ENCODE data around the gene AGBL4.

The AGBL4 gene

DNA sequence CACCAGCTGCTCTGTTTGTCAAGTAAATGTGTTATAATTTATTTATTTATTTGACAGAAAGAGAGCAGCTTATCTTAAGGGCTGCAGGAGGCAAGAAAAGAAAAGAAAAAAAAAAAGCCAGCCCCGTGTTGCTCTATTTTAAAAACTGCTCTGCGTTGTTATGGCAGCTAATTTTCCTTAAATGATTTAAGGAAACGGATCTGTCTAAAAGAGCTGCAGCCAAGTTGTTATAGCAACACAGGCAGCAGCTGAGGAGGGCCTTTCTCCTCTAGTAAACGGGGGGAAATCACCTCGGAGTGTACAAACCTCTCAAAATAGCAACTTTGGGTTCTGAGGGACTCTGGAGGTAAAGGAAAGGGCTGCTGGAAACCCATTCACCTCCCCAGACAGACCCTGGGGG is 1396.3 kb downstream of the AGBL4 start:
- DNase-seq, result no peak

DNA sequence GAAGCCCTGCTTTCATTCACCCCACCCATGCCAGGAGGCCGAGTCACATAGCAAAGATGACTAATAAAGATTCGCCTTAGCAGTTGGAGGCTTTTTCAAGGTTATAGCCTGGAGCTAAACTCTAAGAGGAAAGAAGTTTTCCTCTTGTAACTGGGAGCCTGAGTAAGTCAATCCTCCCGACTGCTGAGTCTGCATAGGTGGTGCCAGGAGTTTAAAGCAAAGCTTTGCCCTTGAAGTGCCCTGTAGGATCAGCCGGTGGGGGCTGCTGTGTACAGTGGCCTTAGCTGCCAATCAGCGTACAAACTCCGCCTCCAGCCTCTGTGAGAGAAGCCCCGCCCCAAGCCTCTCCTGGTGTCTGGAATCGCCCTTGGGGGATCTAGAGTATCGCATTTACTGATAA is 1404.2 kb downstream of the AGBL4 start:
- peak; percentile 70 for DNase-seq

DNA sequence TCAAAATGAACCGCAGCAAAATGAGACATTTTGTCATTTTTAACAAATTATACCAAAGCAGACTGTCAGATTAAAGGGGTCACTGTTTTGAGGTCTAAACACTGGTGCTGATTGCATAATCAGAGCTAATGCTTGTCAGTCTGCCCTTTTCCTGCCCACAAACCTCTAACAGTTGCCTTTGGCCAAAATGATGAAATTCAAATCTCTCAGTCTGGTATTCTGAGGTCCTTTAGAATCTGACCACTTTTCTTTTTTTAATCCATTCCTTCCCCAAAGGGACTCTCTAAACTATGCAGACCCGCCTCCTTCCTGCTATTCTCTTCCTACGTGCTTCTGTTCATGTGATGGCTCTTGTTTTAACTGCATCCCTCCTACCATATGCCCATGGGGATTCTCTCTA is 1406.5 kb downstream of the AGBL4 start:
- peak; percentile 55 for DNase-seq

DNA sequence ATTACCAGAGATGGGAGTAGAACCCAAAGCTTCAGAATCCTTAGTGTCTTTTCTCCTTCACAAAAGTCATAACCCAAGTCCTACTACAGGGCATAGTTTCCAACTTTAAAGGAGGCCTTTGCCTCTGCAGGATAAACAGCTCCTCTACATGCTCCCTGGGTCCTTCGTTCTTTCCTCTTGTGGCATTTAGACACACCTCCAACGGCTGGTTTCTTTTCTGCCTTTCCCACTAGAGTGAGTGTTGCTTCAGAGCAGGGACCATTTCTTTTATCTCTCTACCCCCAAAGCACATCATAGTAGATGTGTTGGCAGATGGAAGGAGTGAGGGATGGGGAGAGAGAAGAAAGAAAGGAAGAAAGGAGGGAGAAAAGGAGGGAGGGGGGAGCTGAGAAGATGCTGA is 1407.0 kb downstream of the AGBL4 start:
- no peak for DNase-seq

- DNase-seq, result no peak
These were observed 1411.9 kb downstream of the AGBL4 start for GRCh38 chr1:48611841-48612240.

DNA sequence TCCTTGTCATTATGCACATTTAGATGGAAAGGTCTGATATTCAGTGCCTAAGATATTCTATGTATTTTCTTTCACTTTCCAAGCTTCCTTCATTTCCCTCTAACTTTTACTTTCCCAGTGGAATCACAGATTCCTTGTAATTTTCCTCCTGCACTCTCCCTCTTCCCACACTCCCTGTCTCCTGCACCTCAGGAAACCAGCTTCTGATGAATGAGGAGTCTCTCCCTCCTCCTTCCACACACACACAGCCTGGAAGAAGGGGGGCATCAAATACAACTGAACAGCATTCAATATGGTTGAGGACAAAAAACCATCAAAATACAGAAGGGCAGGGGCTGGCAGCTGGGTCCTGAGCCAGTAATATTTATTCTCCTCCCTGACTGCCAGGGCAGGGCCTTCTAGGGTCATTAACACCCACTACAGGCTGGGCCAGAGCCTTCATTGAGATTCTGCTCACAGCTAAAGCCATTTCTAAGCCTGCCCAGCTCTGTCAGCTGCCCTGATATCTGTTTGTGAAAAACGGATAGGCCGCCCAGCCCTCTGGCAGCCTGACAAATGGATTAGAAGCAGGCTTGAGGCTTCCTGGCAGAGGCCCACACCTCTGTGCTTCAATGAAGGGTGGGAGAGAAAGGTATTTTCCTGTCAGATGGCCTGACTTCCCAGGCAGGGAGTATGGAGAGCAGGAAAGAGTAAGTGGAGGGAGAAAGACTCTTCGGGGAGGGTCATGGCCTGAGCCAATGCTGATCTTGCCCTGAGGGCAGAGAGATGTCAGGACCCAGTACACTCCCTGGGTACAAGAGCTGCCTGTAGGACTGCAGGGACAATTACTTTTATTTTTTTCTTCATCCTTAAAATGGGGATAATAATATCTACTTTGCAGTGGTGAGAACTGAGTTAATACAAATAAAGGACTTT is 1412.9 kb downstream of the AGBL4 start:
- DNase-seq, result no peak

DNA sequence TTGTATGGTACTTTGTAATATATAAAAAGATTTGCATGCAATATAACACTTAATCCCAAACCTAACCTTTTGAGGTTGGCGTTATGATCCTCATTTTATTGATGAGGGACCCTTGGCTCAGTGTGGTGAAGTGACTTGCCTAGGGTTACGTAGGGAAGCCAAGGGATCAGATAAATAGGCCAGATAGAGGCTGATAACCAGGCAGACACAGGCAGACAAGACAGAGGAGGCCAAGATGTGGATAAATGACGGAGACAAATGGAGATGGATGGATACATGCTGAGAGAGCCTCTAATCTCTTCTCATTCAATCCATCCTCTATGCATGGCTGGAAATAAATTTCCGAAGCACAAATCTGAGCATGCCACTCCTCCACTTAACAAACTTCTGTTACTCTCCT is 1414.9 kb downstream of the AGBL4 start:
- DNase-seq, result no peak

- no peak for DNase-seq
These were observed 1420.5 kb downstream of the AGBL4 start for GRCh38 chr1:48603222-48603621.

DNA sequence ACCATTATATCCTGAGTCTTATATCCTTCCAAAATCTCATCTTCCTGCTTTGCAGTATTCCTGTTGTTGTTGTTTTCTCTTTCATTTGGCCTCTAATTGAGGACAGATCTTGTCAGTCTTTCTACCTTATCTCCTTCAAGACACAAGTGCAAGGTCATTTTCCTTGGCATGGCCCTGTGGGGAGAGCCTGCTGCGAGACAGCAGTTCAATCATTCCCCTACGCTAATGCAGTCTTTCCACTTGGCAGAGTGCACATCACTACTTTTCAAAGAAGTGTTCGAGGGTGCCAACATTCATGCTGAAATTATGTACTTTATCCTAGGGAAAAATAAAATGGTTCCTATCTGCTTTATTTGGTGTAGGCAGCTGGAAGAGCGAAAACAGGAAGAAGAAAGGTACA is 1421.4 kb downstream of the AGBL4 start:
- DNase-seq, result no peak

DNA sequence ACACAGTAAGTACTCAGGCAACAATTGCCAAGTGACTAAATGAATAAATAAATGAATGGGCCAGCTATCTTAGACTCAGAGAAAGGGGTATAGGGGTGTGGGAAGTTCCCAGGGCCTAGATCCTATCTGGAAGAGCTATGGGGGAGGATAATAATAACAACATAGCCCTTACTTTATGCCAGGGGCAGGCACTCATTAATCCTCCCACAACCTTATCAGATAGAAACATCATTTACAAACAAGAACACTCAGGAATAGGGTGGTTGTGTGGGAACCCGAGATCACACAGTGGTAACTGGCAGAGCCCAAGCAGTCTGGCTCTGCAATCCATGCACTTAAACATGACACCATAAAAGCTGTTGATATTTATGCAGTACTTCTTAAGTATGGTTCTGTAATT is 1423.6 kb downstream of the AGBL4 start:
- no peak for DNase-seq

GRCh38 chr1:48597663-48598062 is 1426.1 kb downstream of the AGBL4 start:
- no peak for DNase-seq

DNA sequence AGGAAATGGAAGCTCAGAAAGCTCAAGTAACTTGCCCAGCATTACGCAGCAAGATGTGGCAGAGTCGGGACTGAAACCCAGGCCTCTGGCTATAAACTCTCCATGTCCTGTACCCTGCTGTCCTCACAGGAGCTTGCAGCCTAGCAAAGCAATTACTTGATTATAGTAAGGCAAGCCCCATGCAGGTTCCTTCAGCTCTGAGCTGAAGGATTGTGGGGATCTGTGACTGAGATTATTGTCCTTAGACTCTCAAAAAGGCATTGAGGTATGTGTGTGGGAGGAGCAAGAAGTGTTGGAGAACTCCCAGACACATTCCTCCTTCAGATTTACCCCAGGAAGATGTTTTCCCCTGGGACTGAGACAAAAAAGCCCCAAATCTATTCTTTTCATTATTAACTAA is 1427.7 kb downstream of the AGBL4 start:
- peak; percentile 49 for DNase-seq

GRCh38 chr1:48595613-48596012 is 1428.1 kb downstream of the AGBL4 start:
- DNase-seq, result no peak

- DNase-seq, result no peak
These were observed 1431.4 kb downstream of the AGBL4 start for GRCh38 chr1:48592330-48592729.

GRCh38 chr1:48591181-48591580 is 1432.6 kb downstream of the AGBL4 start:
- DNase-seq, result no peak

DNA sequence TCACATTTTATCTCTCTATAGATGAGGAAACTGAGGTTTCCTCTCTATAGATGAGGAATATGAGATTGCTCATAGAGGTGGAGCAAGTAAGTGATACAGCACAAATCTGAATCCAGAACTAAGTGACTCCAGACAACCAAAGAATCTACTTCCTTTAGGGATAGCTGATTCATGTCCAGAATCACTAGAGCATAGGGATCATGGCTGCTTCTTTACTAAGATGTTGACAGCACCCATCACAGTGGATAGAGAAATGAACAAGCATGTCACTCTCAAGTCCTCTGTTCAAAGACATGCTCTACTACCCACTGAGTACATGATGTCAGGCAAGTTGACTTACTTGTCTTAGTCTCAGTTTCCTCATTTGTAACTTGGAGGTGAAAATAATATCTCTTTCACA is 1435.7 kb downstream of the AGBL4 start:
- DNase-seq, result no peak

- DNase-seq, result no peak
These were observed 1441.3 kb downstream of the AGBL4 start for GRCh38 chr1:48582408-48582807.

GRCh38 chr1:48581270-48581669 is 1442.5 kb downstream of the AGBL4 start:
- DNase-seq, result no peak

- no peak for DNase-seq
These were observed 1447.2 kb downstream of the AGBL4 start for GRCh38 chr1:48576565-48576964.

GRCh38 chr1:48572646-48573258 is 1451.0 kb downstream of the AGBL4 start:
- peak; percentile 59 for DNase-seq

GRCh38 chr1:48572134-48572533 is 1451.6 kb downstream of the AGBL4 start:
- DNase-seq, result no peak

DNA sequence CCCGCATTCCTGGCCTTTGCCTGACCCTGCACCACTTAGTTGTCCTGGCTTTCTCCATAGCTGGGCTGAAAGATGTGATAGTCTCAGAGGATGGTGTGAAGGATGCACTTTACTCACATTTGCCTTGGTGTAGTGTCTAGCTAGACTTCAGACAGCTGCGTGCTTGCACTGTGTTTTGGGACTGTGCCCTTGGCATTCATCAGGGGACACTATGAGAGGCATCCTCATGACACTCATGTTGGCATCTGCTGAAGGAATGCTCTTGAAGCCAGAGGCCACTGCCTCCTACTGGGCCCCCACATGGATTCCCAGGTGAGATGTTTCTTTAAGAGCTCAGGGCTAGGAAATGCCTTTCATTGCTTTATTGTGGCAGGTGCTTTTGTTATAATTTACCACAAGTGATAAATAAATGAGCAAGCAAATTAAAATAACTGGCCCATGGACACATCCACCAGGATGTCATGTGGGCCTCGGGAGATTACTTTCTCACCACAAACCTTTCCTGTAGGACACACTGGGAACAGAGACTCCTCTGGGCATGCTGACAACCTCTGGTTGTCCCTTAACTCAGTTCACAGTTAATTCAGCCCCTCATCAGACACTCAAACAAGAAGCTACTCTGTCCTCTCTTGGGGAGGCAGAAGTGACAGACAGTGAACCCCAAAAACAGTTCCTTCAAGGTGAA is 1452.3 kb downstream of the AGBL4 start:
- DNase-seq, result no peak

DNA sequence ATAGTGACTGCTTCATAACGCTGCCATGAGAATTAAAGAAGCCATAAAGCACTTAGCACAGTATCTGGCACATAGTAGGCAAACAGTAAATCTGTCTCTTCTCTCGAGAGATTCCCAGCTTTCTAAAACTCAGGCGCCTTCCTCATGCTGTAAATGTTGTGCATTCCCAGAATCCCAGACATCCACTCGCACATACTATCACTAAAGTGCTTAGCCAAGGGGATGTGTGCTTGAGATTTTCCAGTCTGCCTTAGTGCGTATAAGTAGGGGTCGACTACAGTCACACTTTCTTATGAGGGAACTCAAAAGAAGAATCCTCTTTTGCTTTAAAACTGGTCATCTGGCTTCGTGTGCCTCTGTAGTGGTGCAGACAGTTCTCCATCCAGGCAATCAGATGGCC is 1453.2 kb downstream of the AGBL4 start:
- DNase-seq, result no peak

- DNase-seq, result no peak
These were observed 1455.3 kb downstream of the AGBL4 start for GRCh38 chr1:48568501-48568900.

All from fibroblast of skin of right biceps (primary cell).